ENCODE measurements around the gene USH1C. TPM values are rescaled to one million over a fixed set of nuclear protein-coding genes. Genes with fewer than 3 reads are reported as not detected.

The USH1C gene
- total and polyA plus RNA-seq, 9 of the 15 experiments (the other 6 are each of a cell fraction or from before 2014, with no cell fraction given): 0.04 TPM; not detected in 8

DNA sequence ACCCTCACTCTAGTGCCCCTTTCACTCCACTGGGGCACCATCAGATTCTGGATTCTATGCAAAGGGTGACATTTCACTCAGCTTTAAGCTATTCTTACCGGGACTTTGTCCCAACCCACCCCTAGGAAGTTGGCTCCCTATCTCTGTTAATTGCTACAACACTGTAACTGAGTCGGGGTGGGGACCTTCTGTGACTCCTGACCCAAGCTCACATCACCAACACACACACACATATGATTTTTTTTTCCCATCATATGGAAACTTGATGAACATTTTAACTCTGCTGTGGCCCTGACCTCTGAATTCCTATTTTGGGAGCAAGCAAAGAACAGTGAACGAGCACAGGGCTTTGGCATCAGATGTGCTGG is 16.6 kb downstream of the USH1C start:
- H3K36me3 ChIP-seq (ENCODE audit: control insufficient read depth, insufficient read depth, low read length): no peaks in the 10 kb centered on the region
- ChIA-PET POLR2A (interaction anchor here (0.6 to 1.3 kb wide), 6 partner anchors 8 to 191 kb away, joined by 3 to 4 read pairs (median 3); no protein-coding TSS in a partner anchor), CTCF (ENCODE audit: low intra/inter-chr PET ratio) (interaction anchor here (0.5 to 2.3 kb wide), 4 partner anchors 144 to 297 kb away, joined by 3 to 11 read pairs (median 4); no protein-coding TSS in a partner anchor)
- in situ Hi-C loops (cut with MboI) (loop anchor here (10.0 kb wide), 2 partner anchors 133 to 293 kb away; no protein-coding TSS in a partner anchor), intact Hi-C loops (cut with micrococcal nuclease) (no loop called here)
- no peak for FAIRE-seq
- H3K27me3 ChIP-seq (ENCODE audit: control insufficient read depth in 2 of 2, insufficient read depth in 2 of 2, low read length in 2 of 2): peaks cover 21 to 75% of the 10 kb centered on the region in 2 experiments; a peak in 4 of 5 replicates
- no peak overlapping the region for H2AFZ ChIP-seq (ENCODE audit: low read depth, low read length)
- H3K4me1 ChIP-seq (replicated peaks in 1 of 2; ENCODE audit: control insufficient read depth in 2 of 2, insufficient read depth in 2 of 2, low read length in 2 of 2): peaks cover 0 to 5% of the 10 kb centered on the region in 2 experiments; a peak in 3 of 5 replicates
- H3K4me3 ChIP-seq: no peak overlapping the region
- no TSS peak for BruUV-seq (replicated peaks)
- no peaks in the 10 kb centered on the region for H3K9me3 ChIP-seq (replicated peaks; ENCODE audit: control insufficient read depth, insufficient read depth, low read depth, low read length)
- H3K4me2 ChIP-seq (ENCODE audit: insufficient read depth, low read length): no peak overlapping the region
- H3K79me2 ChIP-seq (ENCODE audit: control insufficient read depth, insufficient read depth, low read length): no peaks in the 10 kb centered on the region
- no peaks in the 10 kb centered on the region for H3K9me1 ChIP-seq (ENCODE audit: control insufficient read depth, insufficient read depth, low read length)
- no peak overlapping the region for H3K27ac ChIP-seq (ENCODE audit: extremely low read depth, low read depth, low read length)
- no peak for DNase-seq (ENCODE audit: extremely low read depth in 1 of 4, low spot score in 3 of 4)
- WGBS (ENCODE audit: insufficient coverage, low coverage, missing lambda C conversion rate): 4% methylated on average over 3 of the region's 3 CpGs
- H4K20me1 ChIP-seq (replicated peaks; ENCODE audit: control insufficient read depth, insufficient read depth, low read length): peaks cover 3% of the 10 kb centered on the region; the same call in 1 of the 2 replicates
- ATAC-seq: no peak
- no peak overlapping the region for H3K9ac ChIP-seq (ENCODE audit: insufficient read depth in 1 of 2, low read depth in 2 of 2, low read length in 2 of 2)
- TF ChIP-seq ZNF140 (CRISPR knock-in tag; IDR thresholded peaks at IDR 0.05): no peak
- TF ChIP-seq HNRNPH1 (optimal IDR thresholded peaks at IDR 0.05; ENCODE audit: low read depth, low read length): no peak
- no peak for TF ChIP-seq GATAD2B (IDR thresholded peaks at IDR 0.05; ENCODE audit: borderline replicate concordance)
- TF ChIP-seq, protein P1, sequence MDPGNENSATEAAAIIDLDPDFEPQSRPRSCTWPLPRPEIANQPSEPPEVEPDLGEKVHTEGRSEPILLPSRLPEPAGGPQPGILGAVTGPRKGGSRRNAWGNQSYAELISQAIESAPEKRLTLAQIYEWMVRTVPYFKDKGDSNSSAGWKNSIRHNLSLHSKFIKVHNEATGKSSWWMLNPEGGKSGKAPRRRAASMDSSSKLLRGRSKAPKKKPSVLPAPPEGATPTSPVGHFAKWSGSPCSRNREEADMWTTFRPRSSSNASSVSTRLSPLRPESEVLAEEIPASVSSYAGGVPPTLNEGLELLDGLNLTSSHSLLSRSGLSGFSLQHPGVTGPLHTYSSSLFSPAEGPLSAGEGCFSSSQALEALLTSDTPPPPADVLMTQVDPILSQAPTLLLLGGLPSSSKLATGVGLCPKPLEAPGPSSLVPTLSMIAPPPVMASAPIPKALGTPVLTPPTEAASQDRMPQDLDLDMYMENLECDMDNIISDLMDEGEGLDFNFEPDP (CRISPR knock-in tag; IDR thresholded peaks at IDR 0.05): no peak
- TF ChIP-seq RFX5 (IDR thresholded peaks at IDR 0.05; ENCODE audit: low read depth, low read length): no peak
- no peak for TF ChIP-seq SIN3A (IDR thresholded peaks at IDR 0.05; ENCODE audit: borderline replicate concordance in 2 of 2, control insufficient read depth in 1 of 2, low read depth in 2 of 2, low read length in 2 of 2)
- no peak for TF ChIP-seq COPS2 (conservative IDR thresholded peaks at IDR 0.05)
- TF ChIP-seq, protein P2, sequence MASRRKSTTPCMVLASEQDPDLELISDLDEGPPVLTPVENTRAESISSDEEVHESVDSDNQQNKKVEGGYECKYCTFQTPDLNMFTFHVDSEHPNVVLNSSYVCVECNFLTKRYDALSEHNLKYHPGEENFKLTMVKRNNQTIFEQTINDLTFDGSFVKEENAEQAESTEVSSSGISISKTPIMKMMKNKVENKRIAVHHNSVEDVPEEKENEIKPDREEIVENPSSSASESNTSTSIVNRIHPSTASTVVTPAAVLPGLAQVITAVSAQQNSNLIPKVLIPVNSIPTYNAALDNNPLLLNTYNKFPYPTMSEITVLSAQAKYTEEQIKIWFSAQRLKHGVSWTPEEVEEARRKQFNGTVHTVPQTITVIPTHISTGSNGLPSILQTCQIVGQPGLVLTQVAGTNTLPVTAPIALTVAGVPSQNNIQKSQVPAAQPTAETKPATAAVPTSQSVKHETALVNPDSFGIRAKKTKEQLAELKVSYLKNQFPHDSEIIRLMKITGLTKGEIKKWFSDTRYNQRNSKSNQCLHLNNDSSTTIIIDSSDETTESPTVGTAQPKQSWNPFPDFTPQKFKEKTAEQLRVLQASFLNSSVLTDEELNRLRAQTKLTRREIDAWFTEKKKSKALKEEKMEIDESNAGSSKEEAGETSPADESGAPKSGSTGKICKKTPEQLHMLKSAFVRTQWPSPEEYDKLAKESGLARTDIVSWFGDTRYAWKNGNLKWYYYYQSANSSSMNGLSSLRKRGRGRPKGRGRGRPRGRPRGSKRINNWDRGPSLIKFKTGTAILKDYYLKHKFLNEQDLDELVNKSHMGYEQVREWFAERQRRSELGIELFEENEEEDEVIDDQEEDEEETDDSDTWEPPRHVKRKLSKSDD (conservative IDR thresholded peaks at IDR 0.05; ENCODE audit: low read length): no peak
- no peak for TF ChIP-seq SAFB (IDR thresholded peaks at IDR 0.05; ENCODE audit: borderline replicate concordance, low read depth, low read length)
- no peak for TF ChIP-seq DACH1 (IDR thresholded peaks at IDR 0.05; ENCODE audit: partially characterized antibody)
- TF ChIP-seq SP2 (IDR thresholded peaks at IDR 0.05; ENCODE audit: extremely low read depth, low read depth, low read length, poor library complexity, severe bottlenecking): no peak
- no peak for TF ChIP-seq MED1 (CRISPR knock-in tag; IDR thresholded peaks at IDR 0.05; ENCODE audit: borderline replicate concordance)
- no peak for TF ChIP-seq ETS2 (tag; IDR thresholded peaks at IDR 0.05; ENCODE audit: borderline replicate concordance, poor library complexity, severe bottlenecking)
- no peak for TF ChIP-seq TAF9B (IDR thresholded peaks at IDR 0.05; ENCODE audit: partially characterized antibody)
- TF ChIP-seq PHF21A (IDR thresholded peaks at IDR 0.05; ENCODE audit: borderline replicate concordance, low read depth): no peak
- TF ChIP-seq BRD9 (IDR thresholded peaks at IDR 0.05; ENCODE audit: low read depth, partially characterized antibody): no peak
